Skin epidermis (tissue), 12 donors: ENCODE measurements around the gene IKZF2.

Experiments
- H3K27ac ChIP-seq, 21 experiments: fragments of 200-600 bp; sonication (generic) in 11 of 21; one replicate each; pipeline ENCODE4 v1.5.0; 2020; ENCODE audit warnings: mild to moderate bottlenecking in 3 of 21, inconsistent platforms in 2 of 21, moderate library complexity in 2 of 21
- H3K4me3 ChIP-seq, 7 experiments: fragments of 200-600 bp; sonication (generic) in 2 of 7; one replicate each; pipeline ENCODE4 v1.5.0; 2020; ENCODE audit warnings: inconsistent platforms in 2 of 7, mild to moderate bottlenecking in 2 of 7, moderate library complexity in 1 of 7

Gene IKZF2

GRCh38 chr2:213157242-213157641 is 5.8 kb upstream of the IKZF2 start:
- Histone ChIP-seq H3K4me3 (no peak overlapping the region), H3K27ac (no peak overlapping the region)

GRCh38 chr2:213156717-213157116 is 5.3 kb upstream of the IKZF2 start:
- Histone ChIP-seq H3K27ac (no peak overlapping the region), H3K4me3 (no peak overlapping the region)

GRCh38 chr2:213152888-213153287 is 1.5 kb upstream of the IKZF2 start:
- Histone ChIP-seq H3K27ac (peak overlapping the region in 16 of 21 experiments; percentile 69 to 97 (median 91)), H3K4me3 (peak overlapping the region; percentile 73 to 87 (median 82))

GRCh38 chr2:213152065-213152794 is 818 bp upstream of the IKZF2 start:
- H3K27ac ChIP-seq = peak overlapping the region; percentile 69 to 97 (median 91)
- peak overlapping the region; percentile 73 to 87 (median 82) for H3K4me3 ChIP-seq

GRCh38 chr2:213150315-213151097 is 906 bp downstream of the IKZF2 start:
- H3K27ac ChIP-seq = peak overlapping the region in 20 of 21 experiments; percentile 13 to 95 (median 80)
- peak overlapping the region; percentile 42 to 87 (median 81) for H3K4me3 ChIP-seq

- Histone ChIP-seq H3K27ac (peak overlapping the region in 20 of 21 experiments; percentile 13 to 95 (median 80)), H3K4me3 (peak overlapping the region; percentile 42 to 87 (median 81))
These were observed 1.5 kb downstream of the IKZF2 start for GRCh38 chr2:213149949-213150314.

GRCh38 chr2:213149294-213149875 is 2.0 kb downstream of the IKZF2 start:
- peak overlapping the region; percentile 2 to 87 (median 81) for H3K4me3 ChIP-seq
- peak overlapping the region in 19 of 21 experiments; percentile 13 to 95 (median 81) for H3K27ac ChIP-seq

GRCh38 chr2:213148572-213149261 is 2.7 kb downstream of the IKZF2 start:
- Histone ChIP-seq H3K27ac (peak overlapping the region in 14 of 21 experiments; percentile 9 to 95 (median 80)), H3K4me3 (peak overlapping the region in 4 of 7 experiments; percentile 73 to 87 (median 82))

- Histone ChIP-seq H3K4me3 (no peak overlapping the region), H3K27ac (peak overlapping the region in 8 of 21 experiments; percentile 8 to 95 (median 35))
These were observed 3.9 kb downstream of the IKZF2 start for GRCh38 chr2:213147538-213147937.

GRCh38 chr2:213145715-213146242 is 5.6 kb downstream of the IKZF2 start:
- H3K27ac ChIP-seq = peak overlapping the region in 5 of 21 experiments; percentile 14 to 95 (median 36)

GRCh38 chr2:213137064-213137463 is 14.3 kb downstream of the IKZF2 start:
- Histone ChIP-seq H3K4me3 (no peak overlapping the region), H3K27ac (peak overlapping the region in 3 of 21 experiments; percentile 23 to 66 (median 45))

More at GRCh38 chr2:213145715-213146242, 5.6 kb downstream of the IKZF2 start:
- H3K4me3 ChIP-seq = peak overlapping the region in 1 of 7 experiments; percentile 4

GRCh38 chr2:213129311-213129710 is 22.1 kb downstream of the IKZF2 start:
- H3K27ac ChIP-seq = peak overlapping the region in 7 of 21 experiments; percentile 10 to 56 (median 30)
- no peak overlapping the region for H3K4me3 ChIP-seq

GRCh38 chr2:213125646-213126347 is 25.6 kb downstream of the IKZF2 start:
- H3K4me3 ChIP-seq = no peak overlapping the region
- H3K27ac ChIP-seq = no peak overlapping the region

GRCh38 chr2:213122725-213123124 is 28.7 kb downstream of the IKZF2 start:
- Histone ChIP-seq H3K27ac (no peak overlapping the region), H3K4me3 (no peak overlapping the region)

GRCh38 chr2:213121690-213122089 is 29.7 kb downstream of the IKZF2 start:
- Histone ChIP-seq H3K4me3 (no peak overlapping the region), H3K27ac (no peak overlapping the region)

GRCh38 chr2:213119061-213119809 is 32.2 kb downstream of the IKZF2 start:
- H3K4me3 ChIP-seq = no peak overlapping the region
- peak overlapping the region in 5 of 21 experiments; percentile 4 to 56 (median 27) for H3K27ac ChIP-seq

- H3K27ac ChIP-seq = peak overlapping the region in 1 of 21 experiments; percentile 26
- no peak overlapping the region for H3K4me3 ChIP-seq
These were observed 43.1 kb downstream of the IKZF2 start for GRCh38 chr2:213108308-213108707.

- Histone ChIP-seq H3K27ac (peak overlapping the region in 1 of 21 experiments; percentile 26), H3K4me3 (no peak overlapping the region)
These were observed 43.7 kb downstream of the IKZF2 start for GRCh38 chr2:213107728-213108127.
